AG09319 (cell line): ENCODE measurements around the gene KRT40.

ENCODE experiments used
- DNase-seq: peaks from one replicate; pipeline ENCODE4 v3.0.0-alpha.2; 2010; ENCODE audit warnings: low read depth; ENCODE audit errors: extremely low read depth
- TF ChIP-seq, protein P1 (sequence below): IDR thresholded peaks from 2 replicates; pipeline ENCODE4 v1.5.1; 2011; ENCODE audit warnings: low read depth, mild to moderate bottlenecking, inconsistent platforms, low read length, moderate library complexity

Gene KRT40

DNA sequence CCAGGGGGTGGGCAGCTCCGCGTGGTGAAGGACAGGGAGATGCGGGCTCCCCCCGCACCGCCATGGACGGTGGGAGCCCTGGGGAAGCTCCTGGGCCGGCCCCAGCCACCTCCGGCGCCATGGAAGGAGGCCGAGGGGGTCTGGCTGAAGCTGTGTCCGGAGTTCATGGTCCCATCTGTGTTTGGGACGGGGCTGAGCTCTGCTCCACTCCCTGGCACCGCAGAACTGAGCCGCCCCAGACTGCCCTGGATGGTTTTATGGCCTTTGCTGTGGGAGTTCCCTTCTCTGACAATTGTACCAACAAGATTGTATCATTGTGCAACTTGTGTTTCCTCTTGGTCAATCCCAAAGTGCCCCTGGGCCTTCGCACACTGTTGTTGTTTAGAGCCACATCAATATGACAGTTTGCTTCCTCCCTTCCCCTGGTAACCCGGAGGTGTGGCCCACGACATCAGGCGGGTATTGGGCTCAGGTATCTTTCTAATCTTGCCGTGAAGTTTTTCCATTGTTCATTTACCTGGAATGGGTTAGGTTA is 47.6 kb downstream of the KRT40 start:
- TF ChIP-seq, protein P1, sequence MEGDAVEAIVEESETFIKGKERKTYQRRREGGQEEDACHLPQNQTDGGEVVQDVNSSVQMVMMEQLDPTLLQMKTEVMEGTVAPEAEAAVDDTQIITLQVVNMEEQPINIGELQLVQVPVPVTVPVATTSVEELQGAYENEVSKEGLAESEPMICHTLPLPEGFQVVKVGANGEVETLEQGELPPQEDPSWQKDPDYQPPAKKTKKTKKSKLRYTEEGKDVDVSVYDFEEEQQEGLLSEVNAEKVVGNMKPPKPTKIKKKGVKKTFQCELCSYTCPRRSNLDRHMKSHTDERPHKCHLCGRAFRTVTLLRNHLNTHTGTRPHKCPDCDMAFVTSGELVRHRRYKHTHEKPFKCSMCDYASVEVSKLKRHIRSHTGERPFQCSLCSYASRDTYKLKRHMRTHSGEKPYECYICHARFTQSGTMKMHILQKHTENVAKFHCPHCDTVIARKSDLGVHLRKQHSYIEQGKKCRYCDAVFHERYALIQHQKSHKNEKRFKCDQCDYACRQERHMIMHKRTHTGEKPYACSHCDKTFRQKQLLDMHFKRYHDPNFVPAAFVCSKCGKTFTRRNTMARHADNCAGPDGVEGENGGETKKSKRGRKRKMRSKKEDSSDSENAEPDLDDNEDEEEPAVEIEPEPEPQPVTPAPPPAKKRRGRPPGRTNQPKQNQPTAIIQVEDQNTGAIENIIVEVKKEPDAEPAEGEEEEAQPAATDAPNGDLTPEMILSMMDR = no peak
- no peak for DNase-seq

DNA sequence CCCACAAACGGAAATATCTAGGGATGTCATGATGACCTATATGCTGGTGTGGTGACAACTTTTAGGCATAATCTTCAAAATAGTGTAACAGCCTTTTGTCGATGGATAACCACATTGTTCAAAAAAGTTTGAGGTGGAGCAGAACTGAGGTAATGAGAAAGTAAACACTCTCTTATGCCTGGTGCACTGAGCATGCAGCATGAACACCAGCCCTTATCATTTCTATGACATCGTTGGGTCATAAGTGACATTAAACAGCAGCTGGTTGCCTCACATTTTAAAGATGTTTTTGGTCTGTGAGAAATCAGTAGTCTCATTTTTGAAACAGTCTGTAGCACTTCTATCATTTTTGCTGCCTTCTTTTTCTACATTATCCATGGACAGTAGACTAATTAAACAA is 48.5 kb downstream of the KRT40 start:
- DNase-seq = no peak
- TF ChIP-seq, protein P1 = no peak

DNA sequence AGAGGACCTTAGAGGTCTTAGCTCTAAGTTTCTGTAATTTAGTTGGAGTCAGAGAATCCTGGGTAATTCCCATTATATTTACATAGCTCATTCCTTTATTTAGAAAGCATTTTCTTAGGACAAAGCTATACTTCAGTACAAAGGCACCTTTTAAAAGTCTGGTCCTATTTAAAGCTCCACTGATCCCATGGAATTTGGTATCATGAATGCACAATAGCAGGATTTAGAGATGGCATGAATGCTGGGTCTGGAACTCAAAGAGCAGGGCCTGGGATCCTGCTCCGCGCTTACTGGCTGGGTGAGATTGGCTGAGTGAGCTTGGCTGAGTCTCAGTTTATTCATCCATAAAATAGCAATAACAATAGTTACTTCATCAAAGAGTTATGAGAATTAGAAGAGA is 51.5 kb downstream of the KRT40 start:
- DNase-seq = no peak
- TF ChIP-seq, protein P1 = no peak

DNA sequence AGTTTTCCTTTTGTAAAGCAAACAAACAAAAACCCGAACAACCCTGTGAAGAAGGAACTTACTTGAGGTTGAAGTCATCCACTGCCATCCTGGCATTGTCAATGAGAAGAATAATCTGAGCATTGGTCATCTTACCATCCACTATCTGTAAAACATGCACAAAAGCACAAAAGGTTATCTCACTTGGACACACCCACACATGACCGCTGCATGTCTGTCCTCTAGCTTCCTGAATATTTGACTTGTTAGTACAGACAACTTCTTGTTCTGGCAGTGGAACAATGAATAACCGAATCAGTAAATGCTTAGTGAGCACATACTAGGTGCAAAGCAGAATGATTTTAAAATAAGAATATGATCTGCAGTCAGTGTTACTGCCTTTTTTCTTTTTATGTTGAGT is 52.8 kb downstream of the KRT40 start:
- TF ChIP-seq, protein P1 = no peak
- no peak for DNase-seq
